ENCODE measurements around the gene INPP5A.
"Not testable (repeated sequence)": the region's sequence is repeated elsewhere in the genome, so short reads cannot be mapped to it uniquely, and the experiment has no call there.

The INPP5A gene

DNA sequence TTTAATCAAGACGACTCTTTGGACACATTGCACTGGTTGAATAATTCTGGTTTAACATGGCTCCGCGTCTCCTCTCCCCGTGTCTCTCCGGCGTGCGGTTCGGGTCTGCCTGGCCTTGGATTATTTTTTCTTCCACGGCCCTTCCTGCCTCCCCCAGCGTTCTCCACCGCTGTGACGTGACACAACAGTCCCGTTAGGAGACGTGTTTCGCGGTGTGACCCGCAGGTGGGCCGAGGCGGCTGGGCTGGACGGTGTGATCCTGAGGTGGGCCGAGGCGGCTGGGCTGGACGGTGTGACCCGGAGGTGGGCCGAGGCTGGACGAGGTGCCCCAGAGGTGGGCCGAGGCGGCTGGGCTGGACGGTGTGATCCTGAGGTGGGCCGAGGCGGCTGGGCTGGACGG lies 260.4 kb downstream of the INPP5A start:
- not testable (repeated sequence) for H3K27ac ChIP-seq (ENCODE audit: low read depth, low read length); H3K36me3 ChIP-seq (ENCODE audit: insufficient read depth, low read length); H3K9ac ChIP-seq (ENCODE audit: low read depth, low read length); H3K4me3 ChIP-seq (ENCODE audit: low read length); H3K9me3 ChIP-seq (ENCODE audit: insufficient read depth, low read depth, low read length); H3K4me1 ChIP-seq (ENCODE audit: insufficient read depth, low read length); H3K27me3 ChIP-seq (ENCODE audit: insufficient read depth, low read length)
- 95% methylated on average over 27 of the region's 32 CpGs for WGBS

GRCh38 chr10:132798403-132798802 lies 260.8 kb downstream of the INPP5A start:
- 0 out of 2 replicates have a peak, but pooled peaks cover 2% of the 10 kb centered on the region for H3K9me3 ChIP-seq (ENCODE audit: insufficient read depth, low read depth, low read length)
- H3K4me1 ChIP-seq (ENCODE audit: insufficient read depth, low read length), result no peaks in the 10 kb centered on the region
- WGBS, result 91% methylated on average over 21 of the region's 21 CpGs
- H3K27me3 ChIP-seq (ENCODE audit: insufficient read depth, low read length), result no peaks in the 10 kb centered on the region
- H3K27ac ChIP-seq (ENCODE audit: low read depth, low read length), result no peak overlapping the region
- H3K4me3 ChIP-seq (ENCODE audit: low read length), result no peak overlapping the region
- no peak overlapping the region for H3K9ac ChIP-seq (ENCODE audit: low read depth, low read length)
- no peaks in the 10 kb centered on the region for H3K36me3 ChIP-seq (ENCODE audit: insufficient read depth, low read length)

DNA sequence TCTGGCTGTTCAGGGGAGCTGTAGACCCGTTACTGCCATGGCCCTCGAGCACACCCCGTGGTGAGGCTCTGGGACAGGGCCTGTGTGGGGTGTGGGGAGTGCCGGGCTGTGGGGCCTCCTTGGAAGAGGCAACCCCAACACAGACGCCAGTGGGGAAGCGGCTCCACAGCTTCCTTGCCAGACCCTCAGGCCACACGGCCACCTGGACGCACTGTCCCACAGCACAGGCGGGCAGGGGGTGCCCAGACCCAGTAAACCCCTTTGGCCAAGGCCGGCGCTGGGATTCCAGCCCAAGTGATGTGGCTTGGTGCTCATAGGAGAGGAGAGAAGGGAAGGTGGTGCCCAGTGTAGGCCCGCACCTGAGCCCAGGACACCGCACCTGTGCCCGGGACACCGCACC lies 261.3 kb downstream of the INPP5A start:
- Histone ChIP-seq H3K36me3 (ENCODE audit: insufficient read depth, low read length) (no peaks in the 10 kb centered on the region), H3K9ac (ENCODE audit: low read depth, low read length) (no peak overlapping the region), H3K4me3 (ENCODE audit: low read length) (no peak overlapping the region), H3K4me1 (ENCODE audit: insufficient read depth, low read length) (no peaks in the 10 kb centered on the region), H3K27ac (ENCODE audit: low read depth, low read length) (no peak overlapping the region), H3K27me3 (ENCODE audit: insufficient read depth, low read length) (no peaks in the 10 kb centered on the region), H3K9me3 (ENCODE audit: insufficient read depth, low read depth, low read length) (0 out of 2 replicates have a peak, but pooled peaks cover 2% of the 10 kb centered on the region)
- WGBS, result 93% methylated on average over 15 of the region's 15 CpGs

DNA sequence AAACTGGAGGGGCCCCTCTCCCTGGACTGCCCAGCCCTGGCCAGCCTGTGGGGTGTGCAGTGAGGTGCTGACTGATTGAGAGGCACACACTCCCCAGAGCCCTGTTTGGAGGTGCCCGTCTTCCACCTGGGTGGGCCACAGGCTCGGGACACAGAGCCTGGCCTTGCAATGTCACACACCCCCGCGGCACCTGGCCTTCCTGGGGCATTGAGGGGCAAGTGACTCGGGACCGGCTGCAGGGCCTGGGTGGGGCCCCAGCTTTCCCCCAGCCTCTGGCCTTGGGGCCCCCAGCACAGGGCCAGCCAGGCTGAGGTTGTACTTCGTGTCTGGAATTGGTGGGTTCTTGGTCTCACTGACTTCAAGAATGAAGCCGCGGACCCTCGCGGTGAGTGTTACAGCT lies 262.3 kb downstream of the INPP5A start:
- Histone ChIP-seq H3K27ac (ENCODE audit: low read depth, low read length) (no peak overlapping the region), H3K9me3 (ENCODE audit: insufficient read depth, low read depth, low read length) (0 out of 2 replicates have a peak, but pooled peaks cover 2% of the 10 kb centered on the region), H3K36me3 (ENCODE audit: insufficient read depth, low read length) (no peaks in the 10 kb centered on the region), H3K4me3 (ENCODE audit: low read length) (no peak overlapping the region), H3K27me3 (ENCODE audit: insufficient read depth, low read length) (no peaks in the 10 kb centered on the region), H3K4me1 (ENCODE audit: insufficient read depth, low read length) (no peaks in the 10 kb centered on the region), H3K9ac (ENCODE audit: low read depth, low read length) (no peak overlapping the region)
- 97% methylated on average over 11 of the region's 11 CpGs for WGBS

GRCh38 chr10:132802048-132802447 lies 264.5 kb downstream of the INPP5A start:
- no peak overlapping the region for H3K27ac ChIP-seq (ENCODE audit: low read depth, low read length)
- H3K4me1 ChIP-seq (ENCODE audit: insufficient read depth, low read length), result no peaks in the 10 kb centered on the region
- no peak overlapping the region for H3K4me3 ChIP-seq (ENCODE audit: low read length)
- 94% methylated on average over 8 of the region's 8 CpGs for WGBS
- no peaks in the 10 kb centered on the region for H3K36me3 ChIP-seq (ENCODE audit: insufficient read depth, low read length)
- H3K27me3 ChIP-seq (ENCODE audit: insufficient read depth, low read length), result no peaks in the 10 kb centered on the region
- H3K9me3 ChIP-seq (ENCODE audit: insufficient read depth, low read depth, low read length), result 0 out of 2 replicates have a peak, but pooled peaks cover 2% of the 10 kb centered on the region
- H3K9ac ChIP-seq (ENCODE audit: low read depth, low read length), result no peak overlapping the region

- Histone ChIP-seq H3K27me3 (ENCODE audit: insufficient read depth, low read length) (no peaks in the 10 kb centered on the region), H3K4me3 (ENCODE audit: low read length) (no peak overlapping the region), H3K9ac (ENCODE audit: low read depth, low read length) (no peak overlapping the region), H3K36me3 (ENCODE audit: insufficient read depth, low read length) (no peaks in the 10 kb centered on the region), H3K9me3 (ENCODE audit: insufficient read depth, low read depth, low read length) (0 out of 2 replicates have a peak, but pooled peaks cover 2% of the 10 kb centered on the region), H3K27ac (ENCODE audit: low read depth, low read length) (no peak overlapping the region), H3K4me1 (ENCODE audit: insufficient read depth, low read length) (no peaks in the 10 kb centered on the region)
- WGBS, result 84% methylated on average over 16 of the region's 16 CpGs
Observed at GRCh38 chr10:132802694-132803320, 265.2 kb downstream of the INPP5A start.

DNA sequence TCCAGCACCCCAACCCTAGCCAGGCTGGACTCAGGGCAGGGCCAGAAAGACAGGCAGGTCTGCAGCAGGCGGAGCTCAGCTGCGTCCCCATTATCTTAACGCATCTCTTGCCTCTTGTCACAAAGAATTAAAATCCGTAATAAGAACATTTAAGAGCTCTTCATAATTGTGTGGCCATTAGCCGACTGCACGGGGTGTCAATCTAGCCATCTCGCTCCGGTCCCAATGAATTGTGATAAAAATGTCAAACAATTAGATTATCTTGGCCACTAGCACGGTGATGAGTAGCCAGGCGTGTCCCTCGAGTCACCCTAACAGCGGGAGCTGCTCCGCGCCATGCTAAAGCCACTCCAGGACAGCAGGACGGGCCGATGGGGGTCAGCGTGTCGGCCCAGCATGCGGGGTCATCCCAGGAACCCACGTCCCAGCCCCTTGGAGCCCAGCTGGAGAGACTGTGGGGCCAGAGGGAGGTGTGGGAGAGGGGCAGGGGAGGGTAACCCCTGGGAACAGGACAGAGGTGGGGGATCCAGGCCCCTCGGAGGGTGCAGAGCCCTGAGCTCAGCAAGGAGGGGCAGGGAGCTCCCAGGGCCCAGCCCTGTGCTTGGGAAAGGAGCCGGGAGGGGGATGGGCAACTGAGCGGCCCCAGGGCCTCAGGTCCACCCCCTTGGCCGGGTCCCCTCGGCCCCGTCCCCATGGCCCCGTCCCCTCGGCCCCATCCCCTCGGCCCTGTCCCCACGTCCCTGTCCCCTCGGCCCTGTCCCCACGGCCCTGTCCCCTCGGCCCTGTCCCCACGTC lies 266.0 kb downstream of the INPP5A start:
- H3K27ac ChIP-seq (ENCODE audit: low read depth, low read length), result no peak overlapping the region
- H3K36me3 ChIP-seq (ENCODE audit: insufficient read depth, low read length), result no peaks in the 10 kb centered on the region
- 93% methylated on average over 34 of the region's 34 CpGs for WGBS
- no peak overlapping the region for H3K4me3 ChIP-seq (ENCODE audit: low read length)
- no peaks in the 10 kb centered on the region for H3K27me3 ChIP-seq (ENCODE audit: insufficient read depth, low read length)
- no peak overlapping the region for H3K9ac ChIP-seq (ENCODE audit: low read depth, low read length)
- no peaks in the 10 kb centered on the region for H3K4me1 ChIP-seq (ENCODE audit: insufficient read depth, low read length)
- 0 out of 2 replicates have a peak, but pooled peaks cover 2% of the 10 kb centered on the region for H3K9me3 ChIP-seq (ENCODE audit: insufficient read depth, low read depth, low read length)

DNA sequence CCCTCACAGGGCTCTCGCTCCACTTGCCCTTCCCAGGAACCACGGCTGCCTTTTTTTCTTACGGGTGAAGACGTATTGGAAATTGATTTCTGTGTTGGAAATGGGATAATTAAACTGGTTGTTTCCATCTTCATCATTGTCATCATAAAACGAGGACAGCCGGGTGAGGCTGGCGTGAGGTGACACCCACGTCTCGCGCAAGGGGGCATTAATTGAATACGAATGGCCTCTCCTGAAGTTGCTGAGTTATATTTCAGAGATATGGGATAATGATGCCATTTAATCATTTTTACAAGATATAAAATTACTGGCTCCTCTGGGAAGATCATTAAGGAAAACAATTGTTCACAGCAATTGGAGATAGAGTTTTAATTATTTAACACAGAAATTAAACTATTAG lies 266.7 kb downstream of the INPP5A start:
- WGBS, result 93% methylated on average over 11 of the region's 11 CpGs
- no peak overlapping the region for H3K9ac ChIP-seq (ENCODE audit: low read depth, low read length)

DNA sequence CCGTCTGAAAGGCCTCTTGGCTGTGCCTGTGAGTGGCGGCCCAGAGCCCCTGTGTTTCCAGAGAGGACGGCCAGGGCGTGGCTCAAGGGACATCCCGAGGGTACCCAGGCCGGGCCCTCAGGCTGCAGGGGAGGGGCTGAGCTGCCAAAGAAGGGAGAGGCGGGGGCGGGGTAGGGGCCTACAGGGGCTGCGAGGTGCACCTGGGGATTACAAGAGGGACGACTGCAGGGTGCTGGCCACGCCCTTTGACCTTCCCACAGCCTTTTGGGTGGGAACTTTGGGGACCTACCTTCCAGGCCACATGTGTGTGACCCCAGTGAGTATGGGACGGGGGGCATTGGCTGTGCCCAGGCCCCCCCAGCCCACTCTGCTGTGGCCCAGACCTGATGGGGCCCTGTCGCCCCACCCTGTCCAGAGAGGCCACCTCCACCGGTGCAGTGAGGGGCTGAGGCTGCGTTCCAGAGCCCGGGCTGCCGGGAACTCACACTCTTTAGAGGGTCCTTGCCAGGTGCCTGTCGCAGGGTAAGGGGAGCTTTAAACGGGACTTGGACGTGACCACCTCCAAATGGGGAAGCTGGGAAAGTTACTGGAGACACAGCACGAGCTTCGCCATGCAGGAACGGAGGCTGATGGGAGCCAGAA lies 267.3 kb downstream of the INPP5A start:
- H3K9ac ChIP-seq (ENCODE audit: low read depth, low read length), result no peak overlapping the region
- H3K27ac ChIP-seq (ENCODE audit: low read depth, low read length), result no peak overlapping the region
- H3K4me3 ChIP-seq (ENCODE audit: low read length), result no peak overlapping the region
- H3K9me3 ChIP-seq (ENCODE audit: insufficient read depth, low read depth, low read length), result 0 out of 2 replicates have a peak, but pooled peaks cover 2% of the 10 kb centered on the region
- H3K27me3 ChIP-seq (ENCODE audit: insufficient read depth, low read length), result no peaks in the 10 kb centered on the region
- no peaks in the 10 kb centered on the region for H3K36me3 ChIP-seq (ENCODE audit: insufficient read depth, low read length)
- H3K4me1 ChIP-seq (ENCODE audit: insufficient read depth, low read length), result no peaks in the 10 kb centered on the region
- WGBS, result 84% methylated on average over 23 of the region's 23 CpGs

More for the DNA sequence above, 266.7 kb downstream of the INPP5A start:
- no peak overlapping the region for H3K27ac ChIP-seq (ENCODE audit: low read depth, low read length)
- H3K9me3 ChIP-seq (ENCODE audit: insufficient read depth, low read depth, low read length), result 0 out of 2 replicates have a peak, but pooled peaks cover 2% of the 10 kb centered on the region
- H3K36me3 ChIP-seq (ENCODE audit: insufficient read depth, low read length), result no peaks in the 10 kb centered on the region
- H3K27me3 ChIP-seq (ENCODE audit: insufficient read depth, low read length), result no peaks in the 10 kb centered on the region
- no peaks in the 10 kb centered on the region for H3K4me1 ChIP-seq (ENCODE audit: insufficient read depth, low read length)
- no peak overlapping the region for H3K4me3 ChIP-seq (ENCODE audit: low read length)

DNA sequence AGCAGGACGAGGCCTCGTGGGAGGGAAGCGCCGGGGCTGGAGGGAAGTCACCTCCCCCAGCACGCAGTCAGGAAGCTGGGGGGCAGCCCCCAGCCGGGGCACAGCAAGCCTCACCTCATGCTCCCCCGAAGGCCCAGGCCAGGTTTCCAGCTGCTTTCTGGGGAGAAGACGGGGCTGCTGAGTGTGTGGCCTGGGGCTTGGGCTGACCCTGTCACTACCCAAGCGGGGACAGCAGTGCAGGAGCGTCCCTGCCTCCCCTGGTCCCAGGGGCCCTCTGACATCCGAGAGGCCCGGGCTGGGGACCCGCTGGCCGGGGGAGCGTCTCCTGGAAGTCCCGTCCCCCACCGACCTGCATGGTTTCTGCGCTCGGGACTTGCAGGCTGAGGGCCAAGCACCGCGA lies 268.0 kb downstream of the INPP5A start:
- 90% methylated on average over 21 of the region's 21 CpGs for WGBS
- Histone ChIP-seq H3K4me1 (ENCODE audit: insufficient read depth, low read length) (no peaks in the 10 kb centered on the region), H3K36me3 (ENCODE audit: insufficient read depth, low read length) (no peaks in the 10 kb centered on the region), H3K27ac (ENCODE audit: low read depth, low read length) (no peak overlapping the region), H3K9me3 (ENCODE audit: insufficient read depth, low read depth, low read length) (0 out of 2 replicates have a peak, but pooled peaks cover 2% of the 10 kb centered on the region), H3K27me3 (ENCODE audit: insufficient read depth, low read length) (no peaks in the 10 kb centered on the region), H3K9ac (ENCODE audit: low read depth, low read length) (no peak overlapping the region), H3K4me3 (ENCODE audit: low read length) (no peak overlapping the region)

DNA sequence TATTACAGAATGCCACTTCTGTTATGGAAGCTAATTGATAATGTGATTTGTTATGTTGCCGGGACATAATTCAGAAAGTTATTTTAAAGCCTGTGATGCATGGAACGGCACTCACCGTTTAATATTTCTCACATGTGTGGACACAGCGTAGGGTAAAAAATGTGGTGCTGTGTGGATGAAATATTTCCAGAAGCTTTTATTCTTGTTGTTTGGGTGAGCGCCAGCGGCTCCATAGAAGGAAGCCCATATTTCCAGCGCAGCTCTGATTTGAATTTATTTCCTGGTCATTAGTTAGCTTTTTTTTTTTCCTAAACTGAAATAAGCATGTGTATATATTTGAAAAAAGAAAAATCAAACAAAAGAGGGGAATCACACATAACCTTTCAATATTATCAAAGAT lies 268.5 kb downstream of the INPP5A start:
- Histone ChIP-seq H3K4me3 (ENCODE audit: low read length) (no peak overlapping the region), H3K4me1 (ENCODE audit: insufficient read depth, low read length) (no peaks in the 10 kb centered on the region), H3K27ac (ENCODE audit: low read depth, low read length) (no peak overlapping the region), H3K36me3 (ENCODE audit: insufficient read depth, low read length) (no peaks in the 10 kb centered on the region), H3K9ac (ENCODE audit: low read depth, low read length) (no peak overlapping the region), H3K9me3 (ENCODE audit: insufficient read depth, low read depth, low read length) (0 out of 2 replicates have a peak, but pooled peaks cover 2% of the 10 kb centered on the region), H3K27me3 (ENCODE audit: insufficient read depth, low read length) (no peaks in the 10 kb centered on the region)
- 96% methylated on average over 7 of the region's 7 CpGs for WGBS

All from HUES64 (cell line).